H1 (cell line): Measurements from ENCODE around the gene APP. TPM values are rescaled to one million over a fixed set of nuclear protein-coding genes. Genes with fewer than 3 reads are reported as not detected.
A peak's percentile ranks its signal among the peaks of the same experiment; 100 is the strongest.

Experiments used
- CTCF ChIA-PET: fragments of 300-600 bp; sonication (Branson Sonifier 250); formaldehyde crosslinking; loops from one replicate; lab custom pipeline; 2021; ENCODE audit not compliant: partially characterized antibody; lab: Charles Lee
- POLR2A ChIA-PET: fragments of 300-600 bp; sonication (Branson Sonifier 250); formaldehyde crosslinking; loops from one replicate; lab custom pipeline; 2021; ENCODE audit warnings: inconsistent platforms; ENCODE audit not compliant: partially characterized antibody; lab: Charles Lee
- DNase-seq, 2 experiments: peaks; one replicate each; pipeline versions ENCODE4 v3.0.0 to v3.0.0-alpha.2; 2010 to 2022; ENCODE audit warnings: low spot score in 2 of 2, low read depth in 1 of 2, mixed read lengths in 1 of 2
- FAIRE-seq: peaks from 2 replicates; lab custom pipeline; 2011; peaks lifted over from hg19 to GRCh38; lab: Jason Lieb, UNC
- H2AFZ ChIP-seq: 2 replicates; pipeline ENCODE4 v1.8.1; 2012; ENCODE audit warnings: low read length, inconsistent platforms
- H2AK5ac ChIP-seq: 2 replicates; pipeline ENCODE4 v1.6.1; 2013; ENCODE audit warnings: low read depth, low read length
- H2BK120ac ChIP-seq: replicated peaks from 2 replicates; pipeline ENCODE3; 2013; ENCODE audit warnings: low read depth, low read length, inconsistent platforms
- H2BK12ac ChIP-seq: 2 replicates; pipeline ENCODE4 v1.6.1; 2013; ENCODE audit warnings: low read depth, low read length
- H2BK15ac ChIP-seq: 2 replicates; pipeline ENCODE4 v1.6.1; 2013; ENCODE audit warnings: low read length
- H2BK20ac ChIP-seq: 2 replicates; pipeline ENCODE4 v1.6.1; 2013; ENCODE audit warnings: low read length
- H2BK5ac ChIP-seq: 2 replicates; pipeline ENCODE4 v1.6.1; 2013; ENCODE audit warnings: low read depth, low read length
- H3K14ac ChIP-seq: 2 replicates; pipeline ENCODE4 v1.6.1; 2013; ENCODE audit warnings: inconsistent platforms; ENCODE audit not compliant: insufficient read length
- H3K18ac ChIP-seq: 2 replicates; pipeline ENCODE4 v1.6.1; 2013; ENCODE audit warnings: low read length; ENCODE audit errors: extremely low read depth
- H3K23ac ChIP-seq: 2 replicates; pipeline ENCODE4 v1.6.1; 2013; ENCODE audit warnings: inconsistent platforms; ENCODE audit not compliant: insufficient read length
- H3K23me2 ChIP-seq: 2 replicates; pipeline ENCODE4 v1.6.1; 2013; ENCODE audit warnings: low read depth, low read length
- H3K27ac ChIP-seq: 2 replicates; pipeline ENCODE4 v1.6.1; 2011; ENCODE audit warnings: low read depth, low read length, inconsistent platforms
- H3K27me3 ChIP-seq, 4 experiments: replicated peaks in 1 of 4; 1 replicate in 1 of 4; 2 replicates in 3 of 4; pipeline versions ENCODE4 v1.6.1 to v1.8.1; 2011 to 2013; ENCODE audit warnings: low read length in 3 of 4, mild to moderate bottlenecking in 3 of 4, inconsistent platforms in 2 of 4, mixed read lengths in 2 of 4, moderate library complexity in 1 of 4; ENCODE audit not compliant: control insufficient read depth in 3 of 4, insufficient read depth in 3 of 4; ENCODE audit errors: extremely low read depth in 1 of 4
- H3K36me3 ChIP-seq, 4 experiments: 2 replicates each; pipeline versions ENCODE4 v1.6.1 to v1.8.1; 2011 to 2013; ENCODE audit warnings: mild to moderate bottlenecking in 4 of 4, low read length in 3 of 4, moderate library complexity in 2 of 4, control low read depth in 1 of 4, inconsistent platforms in 1 of 4; ENCODE audit not compliant: insufficient read depth in 4 of 4, control insufficient read depth in 2 of 4
- H3K4ac ChIP-seq: replicated peaks from 2 replicates; pipeline ENCODE3; 2013; ENCODE audit warnings: low read length, low read depth, mixed read lengths, inconsistent platforms; ENCODE audit not compliant: insufficient read length
- H3K4me1 ChIP-seq, 4 experiments: replicated peaks in 1 of 4; 1 replicate in 1 of 4; 2 replicates in 3 of 4; pipeline versions ENCODE4 v1.6.1 to v1.8.1; 2011 to 2013; ENCODE audit warnings: low read length in 3 of 4, inconsistent platforms in 2 of 4, mixed read lengths in 1 of 4; ENCODE audit not compliant: insufficient read depth in 4 of 4, control insufficient read depth in 3 of 4
- H3K4me2 ChIP-seq, 2 experiments: 2 replicates each; pipeline versions ENCODE4 v1.6.1 to v1.8.1; 2011 to 2013; ENCODE audit warnings: low read depth in 2 of 2, low read length in 2 of 2, control low read depth in 1 of 2, inconsistent platforms in 1 of 2, mild to moderate bottlenecking in 1 of 2; ENCODE audit not compliant: insufficient read depth in 1 of 2
- H3K4me3 ChIP-seq, 4 experiments: fragments of 200-600, 300-600 bp in 1 of 4; sonication (generic), shearing (Covaris generic), sonication (Bioruptor Twin) in 1 of 4; 2 replicates each; pipeline versions ENCODE4 v1.5.1 to v1.8.1; 2011 to 2016; ENCODE audit warnings: low read length in 4 of 4, low read depth in 3 of 4, control low read depth in 2 of 4, inconsistent platforms in 2 of 4, mild to moderate bottlenecking in 2 of 4, mixed read lengths in 1 of 4, moderate library complexity in 1 of 4; ENCODE audit not compliant: insufficient read depth in 2 of 4; ENCODE audit errors: extremely low read depth in 1 of 4
- H3K56ac ChIP-seq: replicated peaks from 2 replicates; pipeline ENCODE3; 2013; ENCODE audit warnings: low read depth, mild to moderate bottlenecking, mixed read lengths, low read length, inconsistent platforms; ENCODE audit not compliant: insufficient read length
- H3K79me1 ChIP-seq: 2 replicates; pipeline ENCODE4 v1.6.1; 2013; ENCODE audit warnings: low read depth, low read length, control low read depth
- H3K79me2 ChIP-seq, 2 experiments: 2 replicates each; pipeline versions ENCODE4 v1.6.1 to v1.8.1; 2012 to 2013; ENCODE audit warnings: low read length in 2 of 2, mild to moderate bottlenecking in 2 of 2, inconsistent platforms in 1 of 2; ENCODE audit not compliant: insufficient read depth in 2 of 2, control insufficient read depth in 1 of 2
- H3K9ac ChIP-seq, 4 experiments: replicated peaks in 1 of 4; 1 replicate in 1 of 4; 2 replicates in 3 of 4; pipeline versions ENCODE4 v1.6.1 to v1.8.1; 2011 to 2013; ENCODE audit warnings: low read depth in 3 of 4, low read length in 3 of 4, control low read depth in 2 of 4, mild to moderate bottlenecking in 2 of 4, moderate library complexity in 2 of 4, inconsistent platforms in 1 of 4; ENCODE audit errors: extremely low read depth in 1 of 4
- H3K9me3 ChIP-seq, 2 experiments: 2 replicates each; pipeline versions ENCODE4 v1.6.1 to v1.8.1; 2012 to 2013; ENCODE audit warnings: mild to moderate bottlenecking in 2 of 2, moderate library complexity in 2 of 2, control low read depth in 1 of 2, inconsistent platforms in 1 of 2, low read depth in 1 of 2, low read length in 1 of 2, mixed read lengths in 1 of 2; ENCODE audit not compliant: insufficient read depth in 2 of 2
- H4K20me1 ChIP-seq, 2 experiments: replicated peaks in 1 of 2; 2 replicates each; pipeline versions ENCODE3 to v1.8.1; 2011 to 2013; ENCODE audit warnings: inconsistent platforms in 2 of 2, low read length in 2 of 2, mild to moderate bottlenecking in 1 of 2; ENCODE audit not compliant: insufficient read depth in 2 of 2, control insufficient read depth in 1 of 2
- H4K5ac ChIP-seq: 2 replicates; pipeline ENCODE4 v1.6.1; 2013; ENCODE audit warnings: low read length, low read depth, mixed read lengths, inconsistent platforms; ENCODE audit not compliant: insufficient read length
- H4K8ac ChIP-seq: 2 replicates; pipeline ENCODE4 v1.8.0; 2013; ENCODE audit warnings: mild to moderate bottlenecking, moderate library complexity, low read length, inconsistent platforms; ENCODE audit not compliant: insufficient read depth; ENCODE audit errors: extremely low read depth
- H4K91ac ChIP-seq: replicated peaks from 2 replicates; pipeline ENCODE3; 2013; ENCODE audit warnings: low read length, mixed read lengths, inconsistent platforms; ENCODE audit not compliant: insufficient read length
- EP300 ChIP-seq, 2 experiments: IDR thresholded peaks; 1 replicate in 1 of 2; 2 replicates in 1 of 2; pipeline ENCODE4 v1.6.1; 2011 to 2012; ENCODE audit warnings: low read depth in 2 of 2, low read length in 2 of 2, mild to moderate bottlenecking in 2 of 2, borderline replicate concordance in 1 of 2, inconsistent platforms in 1 of 2, moderate library complexity in 1 of 2
- RAD21 ChIP-seq, 2 experiments: IDR thresholded peaks in 1 of 2; conservative IDR thresholded peaks in 1 of 2; 2 replicates each; pipeline ENCODE4 v1.6.1; 2011; ENCODE audit warnings: low read depth in 2 of 2, low read length in 2 of 2, improper control_type of control experiment in 1 of 2, inconsistent platforms in 1 of 2, mild to moderate bottlenecking in 1 of 2, moderate library complexity in 1 of 2
- WGBS, 2 experiments: shearing (Covaris generic) in 1 of 2; methylation state at CpG; one replicate each; pipeline versions ENCODE4 v1.1.6 to v1.1.7; 2013 to 2015; ENCODE audit warnings: low lambda C conversion rate in 2 of 2, mixed read lengths in 2 of 2, inconsistent platforms in 1 of 2, low coverage in 1 of 2, missing lambda C conversion rate in 1 of 2; ENCODE audit not compliant: insufficient replicate concordance in 2 of 2, insufficient coverage in 1 of 2, insufficient read length in 1 of 2; ENCODE audit errors: extremely low coverage in 1 of 2, missing lambda C conversion rate in 1 of 2; 5-methylcytosine and 5-hydroxymethylcytosine counted together
- polyA plus RNA-seq, 7 experiments: library from polyadenylated mRNA; depleted of rRNA in 3 of 7; stranded (reverse) in 5 of 7; unstranded in 2 of 7; fragments of >200 nt in 5 of 7; fragments of 200-250 nt in 2 of 7; gene quantifications; 1 replicate in 5 of 7; 2 replicates in 1 of 7; 4 replicates in 1 of 7; pipeline versions ENCODE4 v1.2.1 to v1.2.3, GENCODE V29; 2011 to 2013; ENCODE audit warnings: missing spikeins in 2 of 7, mixed read lengths in 2 of 7
- total RNA-seq: library from RNA; stranded (reverse); fragmentation: NEBNext Ultra II Directional; extraction: Animal tissue kit (Norgen Biotek cat#: 25700); gene quantifications from 2 replicates; pipeline ENCODE4 v1.2.1, GENCODE V29; 2021

Gene APP
- total and polyA plus RNA-seq, 2 of the 8 experiments (the other 6 are each of a cell fraction or from before 2014, with no cell fraction given) = 375 to 551 TPM

DNA sequence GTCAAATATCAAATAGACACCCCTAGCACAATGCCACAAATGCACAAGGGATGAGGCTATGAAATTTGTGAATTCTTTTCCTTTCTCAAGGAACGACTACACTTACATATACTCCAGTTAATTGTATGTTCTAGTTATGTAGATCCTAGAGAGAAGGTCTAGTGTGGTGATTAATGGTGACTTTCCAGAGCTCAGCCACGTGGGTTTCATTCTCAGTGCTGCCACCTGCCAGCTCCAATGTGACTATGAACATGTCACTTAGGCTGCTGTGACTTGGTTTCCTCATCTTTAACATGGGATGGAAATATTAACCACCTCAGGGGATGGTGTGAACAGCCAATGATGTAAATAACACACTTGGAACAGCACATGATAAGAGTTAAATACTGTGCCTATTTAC is 138.3 kb downstream of the APP start:
- H3K56ac ChIP-seq = no peak overlapping the region
- no peak overlapping the region for H2BK15ac ChIP-seq
- no peak overlapping the region for H3K4me3 ChIP-seq
- no peak overlapping the region for H2AFZ ChIP-seq
- DNase-seq = no peak
- H3K4me2 ChIP-seq = no peak overlapping the region
- no peak overlapping the region for H3K4ac ChIP-seq
- H3K36me3 ChIP-seq = peaks cover 0 to 12% (median 2%) of the 10 kb centered on the region in 4 experiments; a peak in 4 of 8 replicates
- H3K14ac ChIP-seq = no peak overlapping the region
- H4K91ac ChIP-seq = no peak overlapping the region
- H3K4me1 ChIP-seq = peaks cover 0 to 3% (median 0%) of the 10 kb centered on the region in 4 experiments; a peak in 1 of 7 replicates
- H3K23me2 ChIP-seq = no peaks in the 10 kb centered on the region; the same call in 1 of the 2 replicates
- H3K9me3 ChIP-seq = no peaks in the 10 kb centered on the region
- no peak for FAIRE-seq
- H2BK20ac ChIP-seq = no peak overlapping the region
- CTCF ChIA-PET = interaction anchor here (0.6 to 2.0 kb wide), 4 partner anchors 8 to 137 kb away, joined by 3 to 7 read pairs (median 4); no protein-coding TSS in a partner anchor
- H2BK5ac ChIP-seq = no peak overlapping the region
- 73% methylated on average over 2 of the region's 2 CpGs; no CpG with 5 or more reads in 1 of the 2 experiments for WGBS, 2 experiments
- no peak overlapping the region for H3K27ac ChIP-seq
- no peak overlapping the region for H3K23ac ChIP-seq
- POLR2A ChIA-PET = interaction anchor here (1.0 kb wide), 1 partner anchor 137 kb away, joined by 3 read pairs; no protein-coding TSS in a partner anchor
- TF ChIP-seq EP300 (IDR thresholded peaks at IDR 0.05; ENCODE audit: borderline replicate concordance in 1 of 2, low read depth in 2 of 2, low read length in 2 of 2) (no peak), RAD21 (IDR thresholded peaks at IDR 0.05 in 1 of 2, conservative IDR thresholded peaks at IDR 0.05 in 1 of 2; ENCODE audit: low read depth in 2 of 2, low read length in 2 of 2) (peak; percentile 5 to 27; a peak in 2 of 4 replicates)
- no peak overlapping the region for H2AK5ac ChIP-seq
- peaks cover 6 to 9% of the 10 kb centered on the region in 2 experiments for H4K20me1 ChIP-seq
- H3K9ac ChIP-seq = no peak overlapping the region
- no peaks in the 10 kb centered on the region for H3K27me3 ChIP-seq
- H2BK120ac ChIP-seq = no peak overlapping the region
- H3K18ac ChIP-seq = no peak overlapping the region
- no peak overlapping the region for H2BK12ac ChIP-seq
- no peak overlapping the region for H4K5ac ChIP-seq
- H4K8ac ChIP-seq = no peak overlapping the region
- peaks cover 0 to 88% of the 10 kb centered on the region in 2 experiments; a peak in 3 of 4 replicates for H3K79me2 ChIP-seq
- peaks cover 8% of the 10 kb centered on the region; the same call in 1 of the 2 replicates for H3K79me1 ChIP-seq
